GM03348 (cell line): Measurements from ENCODE around the gene DLL1.
"Not testable (repeated sequence)": the region's sequence is repeated elsewhere in the genome, so short reads cannot be mapped to it uniquely, and the experiment has no call there.

Experiments used
- DNase-seq: peaks from one replicate; pipeline ENCODE4 v3.0.0; 2012; ENCODE audit warnings: low spot score

DLL1 gene

GRCh38 chr6:170290296-170291128, at the start of gene DLL1:
Gene DLL1 (minus strand): TSS chr6:170291078. CDS start chr6:170290139, 939 bp downstream.
- DNase-seq: peak; percentile 76

DNA sequence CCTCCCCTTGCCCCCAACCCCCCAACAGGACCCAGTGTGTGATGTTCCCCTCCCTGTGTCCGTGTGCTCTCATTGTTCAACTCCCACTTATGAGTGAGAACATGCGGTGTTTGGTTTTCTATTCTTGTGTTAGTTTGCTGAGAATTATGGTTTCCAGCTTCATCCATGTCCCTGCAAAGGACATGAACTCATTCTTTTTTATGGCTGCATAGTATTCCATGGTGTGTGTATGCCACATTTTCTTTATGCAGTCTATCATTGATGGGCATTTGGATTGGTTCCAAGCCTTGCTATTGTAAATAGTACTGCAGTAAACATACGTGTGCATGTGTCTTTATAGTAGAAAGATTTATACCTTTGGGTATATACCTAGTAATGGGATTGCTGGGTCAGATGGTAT, 44.3 kb upstream of the DLL1 start:
- not testable (repeated sequence) for DNase-seq

DNA sequence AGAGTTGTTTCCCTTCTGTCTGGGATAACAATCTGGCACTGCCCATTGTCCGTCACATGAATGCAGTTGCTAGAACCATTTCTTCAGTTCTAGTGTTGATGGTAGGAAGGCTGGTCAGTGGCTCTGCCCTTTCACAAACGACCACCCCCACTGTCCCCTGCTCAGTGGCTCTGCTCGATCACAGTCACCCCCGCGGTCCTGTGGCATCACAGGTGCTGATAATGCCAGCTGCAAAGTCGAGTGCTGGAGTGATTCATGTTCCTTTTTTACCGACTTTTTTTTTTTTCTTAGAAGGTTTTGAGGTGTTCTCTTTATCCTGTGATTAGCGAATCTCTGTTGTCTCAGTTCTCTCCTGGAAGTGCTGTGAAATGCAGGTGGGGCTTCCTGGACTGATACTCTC, 38.4 kb upstream of the DLL1 start:
- DNase-seq: no peak

- no peak for DNase-seq
Measured at GRCh38 chr6:170317718-170318117, 26.8 kb upstream of the DLL1 start.

- no peak for DNase-seq
Measured at GRCh38 chr6:170317076-170317475, 26.2 kb upstream of the DLL1 start.

GRCh38 chr6:170316071-170316470, 25.2 kb upstream of the DLL1 start:
- DNase-seq: no peak

- DNase-seq: no peak
Measured at GRCh38 chr6:170314983-170315382, 24.1 kb upstream of the DLL1 start.

- DNase-seq: no peak
Measured at GRCh38 chr6:170313716-170314295, 22.9 kb upstream of the DLL1 start.

DNA sequence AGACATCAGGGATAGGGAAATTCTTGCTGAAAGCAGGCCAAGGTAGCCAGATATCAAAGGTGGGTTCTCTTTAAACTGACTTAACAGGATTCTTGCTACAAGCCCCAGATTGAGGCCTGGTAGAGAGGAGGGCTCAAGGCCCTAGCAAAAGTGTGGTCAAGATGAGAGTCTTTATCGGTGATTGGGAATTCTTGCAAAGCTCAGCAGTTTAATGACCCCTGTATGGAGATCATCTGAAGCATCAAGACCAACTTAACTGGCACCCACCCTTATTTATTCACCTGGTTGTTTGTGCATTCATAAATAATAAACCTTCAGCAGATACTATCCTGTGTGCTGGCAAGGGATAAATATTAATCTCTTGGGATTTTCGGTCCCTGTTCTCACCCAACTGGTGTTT, 22.0 kb upstream of the DLL1 start:
- no peak for DNase-seq

DNA sequence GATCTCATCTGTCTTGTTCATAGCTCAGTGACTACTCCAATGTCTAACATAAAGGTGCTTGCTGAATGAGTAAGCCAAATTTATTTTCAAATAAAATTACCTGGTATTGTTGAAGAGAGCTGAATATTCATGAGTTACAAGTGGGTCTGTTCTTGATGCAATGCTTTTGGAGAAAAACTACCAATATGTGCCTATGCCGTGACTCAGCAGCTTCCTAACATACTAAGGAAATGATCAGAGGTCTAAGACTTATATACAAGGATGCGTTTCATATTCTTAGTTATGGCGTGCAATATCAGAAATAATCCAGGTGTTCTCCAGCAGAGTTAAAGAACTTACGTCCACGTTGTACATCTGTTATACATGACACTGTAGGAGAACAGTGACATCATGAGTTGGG, 20.8 kb upstream of the DLL1 start:
- no peak for DNase-seq

DNA sequence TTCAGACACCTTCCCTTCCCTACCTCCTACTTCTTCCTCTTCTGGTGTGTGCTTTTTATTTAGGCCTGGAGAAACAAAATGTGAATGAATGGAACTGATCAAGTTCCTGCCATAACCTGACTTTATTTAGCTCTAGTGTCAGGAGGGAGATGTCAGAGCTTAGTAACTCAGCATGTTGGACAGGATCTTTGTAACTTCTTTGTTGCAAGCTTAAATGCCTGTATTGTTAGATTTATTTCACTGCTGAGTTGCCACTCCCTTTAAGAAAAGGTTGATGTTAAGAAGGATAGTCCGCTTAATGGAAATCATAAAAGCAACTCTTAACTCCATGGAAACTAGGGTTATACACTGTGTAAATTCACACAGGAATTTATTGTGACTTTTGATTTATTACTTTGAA, 17.9 kb upstream of the DLL1 start:
- DNase-seq: no peak

DNA sequence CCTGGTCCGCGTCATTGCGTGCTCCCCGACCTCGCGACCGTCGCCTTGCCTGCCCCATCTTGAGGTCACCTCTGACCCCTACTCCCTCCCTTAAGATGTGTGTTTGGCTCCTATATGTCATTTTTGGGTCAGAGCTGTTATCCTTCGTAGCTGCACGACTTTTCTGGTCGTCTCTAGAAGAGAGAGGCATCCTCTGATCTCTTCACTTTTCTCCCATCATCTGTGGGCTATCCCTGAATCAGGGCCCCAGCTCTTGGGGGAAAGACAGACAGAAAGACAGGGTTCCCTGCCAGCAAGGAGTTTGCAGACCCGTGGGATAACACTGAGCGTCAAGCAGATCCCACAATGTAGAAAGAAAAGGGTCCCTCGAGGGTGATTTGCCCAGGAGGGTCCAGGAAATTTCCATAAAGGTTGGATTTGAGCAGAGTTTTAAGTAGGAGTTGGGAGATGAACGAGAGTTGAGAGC, 16.2 kb upstream of the DLL1 start:
- no peak for DNase-seq

DNA sequence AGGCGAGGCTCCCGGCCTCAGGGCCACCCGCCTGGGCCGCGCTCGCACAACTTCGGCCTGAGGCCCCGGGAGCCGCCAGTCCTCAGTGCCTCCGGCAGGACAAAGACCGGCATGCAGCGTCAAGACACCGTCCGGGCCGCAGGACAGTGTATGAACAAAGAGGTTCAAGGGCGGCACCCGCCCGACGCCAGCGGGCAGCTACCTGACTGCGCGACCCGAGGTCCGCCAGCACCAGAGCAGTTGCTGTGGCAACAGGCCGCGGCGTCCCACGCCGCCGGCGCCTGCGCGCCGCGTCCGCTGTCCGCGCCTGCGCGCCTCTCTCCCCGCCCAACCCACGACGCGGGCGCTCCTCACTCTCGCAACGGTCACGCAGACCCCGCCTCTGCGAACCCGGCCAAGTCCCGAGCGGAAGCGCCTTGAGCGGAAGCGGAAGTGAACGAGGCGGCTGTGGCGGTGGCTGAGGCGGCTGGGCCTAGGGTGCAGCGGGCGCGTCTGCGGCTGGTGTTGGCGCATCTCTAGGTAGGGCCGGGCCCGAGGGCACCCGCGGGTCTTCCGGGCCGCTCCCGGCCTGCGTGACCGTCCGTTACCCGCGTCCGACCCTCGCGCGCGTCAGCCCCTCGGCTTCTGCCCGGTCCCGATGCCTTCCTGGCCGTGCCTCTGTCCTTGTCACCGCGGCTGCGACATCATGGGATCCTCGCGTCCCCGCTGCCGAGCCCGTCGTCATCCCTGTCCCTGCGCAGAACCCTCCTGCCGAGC, 15.6 kb upstream of the DLL1 start, which contains the start of gene FAM120B:
FAM120B (plus strand) TSS at position 435 of the 756 bp plus-strand sequence. CDS start 10,633 bp downstream, outside the sequence.
- DNase-seq: peak; percentile 100

- DNase-seq: no peak
Measured at GRCh38 chr6:170305805-170306323, 15.0 kb upstream of the DLL1 start.

GRCh38 chr6:170301184-170301583, 10.3 kb upstream of the DLL1 start:
- DNase-seq: no peak

GRCh38 chr6:170298688-170299087, 7.8 kb upstream of the DLL1 start:
- DNase-seq: no peak

- DNase-seq: no peak
Measured at GRCh38 chr6:170297576-170298330, 6.9 kb upstream of the DLL1 start.

DNA sequence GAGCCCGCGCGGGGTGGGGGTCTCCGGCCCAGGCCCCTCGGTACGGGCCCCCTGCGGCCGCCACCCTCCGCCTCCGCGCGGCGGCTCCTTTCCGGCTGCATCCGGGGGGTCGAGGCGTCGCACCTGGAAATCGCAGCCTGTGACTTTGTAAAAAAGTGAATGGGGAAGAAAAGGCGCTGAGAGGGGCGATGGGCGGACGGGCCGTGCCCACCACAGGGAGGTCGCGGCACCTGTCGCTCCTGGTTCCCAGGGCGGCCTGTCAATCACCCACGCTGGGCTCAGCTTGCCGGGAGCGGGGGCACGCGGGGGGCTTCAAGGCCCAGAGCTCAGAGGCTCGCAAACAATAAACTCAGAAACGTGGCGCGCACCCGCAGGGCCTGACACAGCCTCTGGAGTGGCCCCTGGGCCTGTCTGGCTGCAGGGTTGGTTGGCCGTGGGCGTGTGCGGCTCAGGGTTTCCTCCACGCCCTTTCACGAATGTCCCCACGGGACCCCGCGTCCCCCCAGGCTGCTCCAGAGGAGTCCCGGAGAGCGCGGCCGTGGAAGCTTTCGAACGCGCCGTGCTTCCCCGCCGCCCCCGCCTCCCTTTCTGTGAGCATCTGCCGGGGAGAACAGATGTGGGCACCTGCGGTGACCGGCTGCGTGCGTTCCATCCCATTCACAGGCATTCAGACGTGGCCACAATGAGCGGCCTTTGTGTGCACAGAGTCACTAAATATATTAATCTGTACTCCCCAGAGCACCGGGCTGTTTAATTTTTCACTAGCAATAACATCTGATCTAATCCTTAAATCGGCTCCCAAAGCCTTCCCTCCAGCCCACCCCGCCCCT, 6.1 kb upstream of the DLL1 start:
- no peak for DNase-seq

GRCh38 chr6:170296423-170296745, 5.5 kb upstream of the DLL1 start:
- DNase-seq: no peak

DNA sequence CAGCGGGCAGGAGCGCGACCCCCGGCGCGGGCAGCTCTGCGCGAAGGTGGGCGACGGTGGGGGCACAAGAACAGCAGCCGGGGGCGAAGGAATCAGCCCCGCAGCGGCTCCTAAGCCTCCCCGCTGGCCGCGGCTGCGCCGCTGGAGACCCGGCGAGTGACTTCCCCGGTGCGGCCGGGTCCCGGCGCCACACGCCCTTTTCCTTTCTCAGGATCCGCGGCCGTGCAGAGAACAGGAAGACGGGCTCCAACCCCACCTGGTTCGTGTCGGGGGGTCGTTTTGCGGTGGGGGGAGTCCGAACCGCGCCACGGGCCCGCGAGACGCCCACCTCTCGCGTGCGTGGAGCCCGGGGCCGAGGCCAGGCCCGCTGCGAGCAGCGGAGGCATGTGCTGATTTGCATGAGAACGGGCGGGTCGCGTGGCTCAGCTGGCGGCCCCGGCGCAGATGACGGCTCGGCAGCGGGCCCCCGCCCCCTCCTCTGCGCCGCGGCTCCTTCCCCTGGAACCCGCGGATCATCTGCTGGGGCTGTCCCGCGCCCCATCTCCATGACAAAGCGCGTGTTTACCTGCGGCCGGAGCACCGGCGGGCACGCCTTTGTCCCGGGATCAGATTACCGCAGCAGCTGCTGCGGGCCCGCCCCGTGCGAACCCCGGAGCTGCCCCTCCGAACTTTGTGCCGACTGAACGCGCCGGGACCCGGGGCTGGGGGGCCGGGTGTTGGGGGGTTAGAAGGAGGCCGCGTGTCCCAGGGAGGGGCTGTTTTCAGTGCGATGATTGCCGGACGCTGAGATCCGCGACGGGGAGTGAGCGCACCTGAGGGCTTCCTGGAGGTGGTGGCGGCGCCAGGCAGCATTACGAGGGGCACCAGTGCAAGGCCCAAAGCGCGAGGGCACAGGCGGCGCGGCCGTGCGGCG, 4.9 kb upstream of the DLL1 start:
- peak; percentile 52 for DNase-seq
